Kidney (tissue), 14 donors: Measurements from ENCODE around the gene MSI2. TPM values are rescaled to one million over a fixed set of nuclear protein-coding genes. Genes with fewer than 3 reads are reported as not detected.

Experiments used
- DNase-seq, 5 donors: peaks; one replicate each; pipeline ENCODE4 v3.0.0-alpha.2; 2013 to 2020
- FAIRE-seq: peaks from 2 replicates; lab custom pipeline; 2012; peaks lifted over from hg19 to GRCh38; lab: Jason Lieb, UNC
- H3K27ac ChIP-seq, 2 donors: one replicate each; pipeline ENCODE4 v1.7.0; 2013; ENCODE audit warnings: low read depth in 2 of 2, low read length in 2 of 2, inconsistent platforms in 1 of 2
- H3K27me3 ChIP-seq: one replicate; pipeline ENCODE4 v1.7.1; 2013; ENCODE audit warnings: low read length, inconsistent platforms; ENCODE audit not compliant: control insufficient read depth, insufficient read depth
- H3K36me3 ChIP-seq, 3 donors: one replicate each; pipeline versions ENCODE4 v1.7.0 to v1.7.1; 2013; ENCODE audit warnings: low read length in 3 of 3, control low read depth in 1 of 3, inconsistent platforms in 1 of 3; ENCODE audit not compliant: insufficient read depth in 3 of 3, control insufficient read depth in 2 of 3
- H3K4me1 ChIP-seq, 3 donors: one replicate each; pipeline versions ENCODE4 v1.7.0 to v1.7.1; 2013; ENCODE audit warnings: low read length in 3 of 3, inconsistent platforms in 1 of 3, low read depth in 1 of 3; ENCODE audit not compliant: control insufficient read depth in 2 of 3, insufficient read depth in 2 of 3
- H3K4me3 ChIP-seq, 3 donors: one replicate each; pipeline versions ENCODE4 v1.7.0 to v1.8.1; 2013; ENCODE audit warnings: low read length in 3 of 3, control low read depth in 1 of 3, inconsistent platforms in 1 of 3
- H3K9ac ChIP-seq, 3 donors: one replicate each; pipeline versions ENCODE4 v1.7.0 to v1.7.1; 2013; ENCODE audit warnings: low read length in 3 of 3, control low read depth in 1 of 3, inconsistent platforms in 1 of 3
- H3K9me3 ChIP-seq, 3 donors: one replicate each; pipeline versions ENCODE4 v1.7.0 to v1.7.1; 2013; ENCODE audit warnings: low read length in 3 of 3, control low read depth in 1 of 3, inconsistent platforms in 1 of 3; ENCODE audit not compliant: control insufficient read depth in 2 of 3, insufficient read depth in 1 of 3
- intact Hi-C: fragments of 100-400 bp; cut with DNase I; formaldehyde crosslinking; loops from one replicate; pipeline ENCODE4 v1.11.1; 2022
- polyA plus RNA-seq: library from polyadenylated mRNA; stranded (reverse); fragments of 350-450 nt; fragmentation: Illumina TruSeq; extraction: RNeasy Lipid Tissue Mini Kit (QIAGEN cat#74804); gene quantifications from one replicate; pipeline ENCODE4 v1.2.3, GENCODE V29; 2014; ENCODE audit warnings: low read depth, low replicate concordance; ENCODE audit not compliant: insufficient read depth
- total RNA-seq: library from RNA; stranded (reverse); fragmentation: NEBNext Ultra II Directional; extraction: Animal tissue kit (Norgen Biotek cat#: 25700); gene quantifications from one replicate; pipeline ENCODE4 v1.2.1, GENCODE V29; 2021
- TF ChIP-seq, protein P1 (sequence below): IDR thresholded peaks from 3 replicates; pipeline ENCODE4 v1.5.1; 2012; ENCODE audit warnings: mild to moderate bottlenecking, moderate library complexity, borderline replicate concordance; ENCODE audit not compliant: insufficient read depth; ENCODE audit errors: extremely low read depth
- donor health status: control.
- donor health status: control.
- donor health status: control.
- donor health status: control.
- donor health status: control.
- donor health status: DM: yes; HTN: yes; CAD: no.
- donor health status: Normal renal cell carcinoma (clear cell type).

The MSI2 gene
- total and polyA plus RNA-seq, 2 donors from 2014 or later, result 69.2 to 151 TPM

DNA sequence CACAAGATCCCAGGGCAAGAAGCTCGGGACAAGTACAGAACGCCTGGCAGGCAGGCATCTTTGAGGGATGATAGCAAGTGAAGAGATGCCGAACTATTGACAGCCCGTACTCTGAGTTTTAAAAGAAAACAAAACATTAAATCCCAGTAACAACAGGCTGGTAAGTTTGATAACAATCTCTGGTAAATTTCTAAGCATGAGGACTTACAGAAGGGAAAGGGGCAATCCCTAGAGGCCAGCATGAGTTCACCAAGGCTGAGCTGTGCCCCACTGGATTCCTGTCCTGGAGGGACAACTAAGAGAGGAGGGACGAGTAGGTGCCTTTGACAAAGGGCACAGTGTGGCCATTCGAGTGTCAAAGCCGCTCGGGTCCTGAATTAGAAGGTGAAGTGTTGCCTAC lies 462.6 kb downstream of the MSI2 start:
- Histone ChIP-seq H3K9ac (no peak overlapping the region), H3K27me3 (no peaks in the 10 kb centered on the region), H3K4me3 (no peak overlapping the region), H3K27ac (no peak overlapping the region), H3K36me3 (no peaks in the 10 kb centered on the region), H3K4me1 (peaks cover 0 to 8% (median 2%) of the 10 kb centered on the region in 3 donors), H3K9me3 (no peaks in the 10 kb centered on the region)
- DNase-seq (no peak), FAIRE-seq (no peak)
- TF ChIP-seq, protein P1, sequence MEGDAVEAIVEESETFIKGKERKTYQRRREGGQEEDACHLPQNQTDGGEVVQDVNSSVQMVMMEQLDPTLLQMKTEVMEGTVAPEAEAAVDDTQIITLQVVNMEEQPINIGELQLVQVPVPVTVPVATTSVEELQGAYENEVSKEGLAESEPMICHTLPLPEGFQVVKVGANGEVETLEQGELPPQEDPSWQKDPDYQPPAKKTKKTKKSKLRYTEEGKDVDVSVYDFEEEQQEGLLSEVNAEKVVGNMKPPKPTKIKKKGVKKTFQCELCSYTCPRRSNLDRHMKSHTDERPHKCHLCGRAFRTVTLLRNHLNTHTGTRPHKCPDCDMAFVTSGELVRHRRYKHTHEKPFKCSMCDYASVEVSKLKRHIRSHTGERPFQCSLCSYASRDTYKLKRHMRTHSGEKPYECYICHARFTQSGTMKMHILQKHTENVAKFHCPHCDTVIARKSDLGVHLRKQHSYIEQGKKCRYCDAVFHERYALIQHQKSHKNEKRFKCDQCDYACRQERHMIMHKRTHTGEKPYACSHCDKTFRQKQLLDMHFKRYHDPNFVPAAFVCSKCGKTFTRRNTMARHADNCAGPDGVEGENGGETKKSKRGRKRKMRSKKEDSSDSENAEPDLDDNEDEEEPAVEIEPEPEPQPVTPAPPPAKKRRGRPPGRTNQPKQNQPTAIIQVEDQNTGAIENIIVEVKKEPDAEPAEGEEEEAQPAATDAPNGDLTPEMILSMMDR, result no peak
- intact Hi-C loops, result no loop called here

DNA sequence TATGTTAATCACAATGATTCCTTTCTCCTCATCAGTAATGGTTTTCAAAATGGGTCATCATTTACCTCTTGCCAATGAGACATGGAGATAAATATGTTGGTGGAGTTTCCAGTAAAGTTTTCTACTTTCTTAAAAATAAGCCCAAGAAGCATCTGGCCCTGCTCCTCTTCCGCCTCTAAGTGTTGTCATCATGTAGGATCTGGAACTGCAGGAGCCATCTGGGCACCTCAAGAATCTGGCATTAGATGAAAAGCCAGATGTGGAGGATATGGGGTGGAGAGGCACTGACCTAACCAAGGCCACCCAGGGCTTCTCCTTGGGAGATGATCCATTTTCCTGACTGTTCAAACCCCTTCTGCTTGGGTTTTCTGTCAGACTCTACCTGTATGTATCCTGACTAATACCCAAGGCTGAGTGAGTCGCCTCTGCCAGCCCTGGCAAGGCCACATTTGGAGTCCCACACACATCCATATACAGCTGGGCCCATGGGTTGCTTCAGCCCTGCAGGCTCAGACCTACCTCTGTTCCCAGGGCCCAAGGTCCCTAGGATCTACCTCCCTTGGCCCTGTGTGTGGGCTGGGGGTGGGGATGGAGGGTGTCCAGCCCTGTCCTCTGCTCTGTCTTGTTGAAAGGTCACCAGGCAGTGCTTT lies 464.2 kb downstream of the MSI2 start:
- TF ChIP-seq, protein P1, result no peak
- no peak for DNase-seq
- Histone ChIP-seq H3K9me3 (no peaks in the 10 kb centered on the region), H3K9ac (no peak overlapping the region), H3K36me3 (no peaks in the 10 kb centered on the region), H3K27ac (no peak overlapping the region), H3K4me3 (no peak overlapping the region), H3K27me3 (no peaks in the 10 kb centered on the region), H3K4me1 (peaks cover 0 to 18% (median 7%) of the 10 kb centered on the region in 3 donors)
- FAIRE-seq, result no peak
- intact Hi-C loops, result no loop called here

DNA sequence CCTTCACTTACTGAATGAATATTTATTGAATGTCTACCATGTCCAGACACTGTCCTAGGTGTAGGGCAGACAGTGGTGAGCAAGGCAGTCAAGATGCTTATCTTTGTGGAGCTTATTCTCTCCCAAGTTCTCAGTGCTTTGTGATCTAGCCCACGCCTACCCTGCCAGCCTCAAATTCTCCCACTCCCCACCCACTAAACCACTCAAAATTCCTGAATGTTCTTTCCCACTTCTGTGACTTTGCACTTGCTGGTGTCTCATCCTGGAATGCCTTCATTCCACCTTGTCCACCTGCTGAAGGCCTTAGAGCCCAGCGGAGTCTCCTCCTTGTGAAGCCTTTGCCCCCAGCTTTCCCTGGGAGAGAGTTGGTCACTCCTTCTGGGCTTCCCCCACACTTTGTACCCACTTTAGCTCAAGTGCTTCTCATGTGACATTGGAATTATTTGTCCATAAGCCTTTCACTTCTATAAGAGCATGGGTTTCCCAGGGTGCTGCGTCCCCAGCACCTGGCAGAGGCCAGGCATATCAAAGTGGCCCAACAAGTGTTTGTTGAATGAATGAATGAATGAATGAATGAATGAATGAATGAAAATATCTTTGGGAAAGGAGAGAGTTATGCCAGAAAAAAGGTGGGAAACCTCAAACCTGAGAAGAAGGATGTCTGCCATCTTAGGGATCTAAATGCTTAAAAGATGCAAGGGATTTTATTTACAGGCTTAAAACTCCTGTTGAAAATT lies 465.8 kb downstream of the MSI2 start:
- FAIRE-seq (no peak), DNase-seq (no peak)
- intact Hi-C loops, result no loop called here
- H3K9ac ChIP-seq, result no peak overlapping the region
- no peaks in the 10 kb centered on the region for H3K9me3 ChIP-seq
- H3K27me3 ChIP-seq, result no peaks in the 10 kb centered on the region
- H3K27ac ChIP-seq, result no peak overlapping the region
- no peaks in the 10 kb centered on the region for H3K36me3 ChIP-seq
- peaks cover 0 to 20% (median 7%) of the 10 kb centered on the region in 3 donors for H3K4me1 ChIP-seq
- no peak overlapping the region for H3K4me3 ChIP-seq
- TF ChIP-seq, protein P1, result no peak
